Neural cell (in vitro differentiated cells): Measurements from ENCODE around the gene RARG. TPM values are rescaled to one million over a fixed set of nuclear protein-coding genes. Genes with fewer than 3 reads are reported as not detected.

Source experiments
- H2AFZ ChIP-seq: fragments of 200-600, 300-800 bp; sonication (generic), shearing (Covaris generic); 2 replicates; pipeline ENCODE4 v1.6.0; 2014; ENCODE audit warnings: low read depth, mild to moderate bottlenecking, antibody characterized with exemption, low read length, moderate library complexity
- H3F3A ChIP-seq: fragments of 200-600 bp; shearing (Covaris generic); 2 replicates; pipeline ENCODE4 v1.6.1; 2016; ENCODE audit warnings: mild to moderate bottlenecking, moderate library complexity, mixed read lengths, antibody characterized with exemption, low read length; ENCODE audit not compliant: insufficient read depth, poor library complexity, severe bottlenecking
- H3K27ac ChIP-seq: fragments of 200-600, 300-800 bp; sonication (generic), shearing (Covaris generic); 2 replicates; pipeline ENCODE4 v1.5.1; 2014; ENCODE audit warnings: mild to moderate bottlenecking, low read length, moderate library complexity
- H3K27me3 ChIP-seq: fragments of 300-800, 200-600 bp; sonication (generic), shearing (Covaris generic); 2 replicates; pipeline ENCODE4 v1.6.0; 2014; ENCODE audit warnings: mild to moderate bottlenecking, low read depth, low read length, moderate library complexity; ENCODE audit not compliant: insufficient read depth
- H3K36me3 ChIP-seq: fragments of 300-800, 200-600 bp; sonication (generic), shearing (Covaris generic); 2 replicates; pipeline ENCODE4 v1.5.1; 2014; ENCODE audit warnings: mild to moderate bottlenecking, antibody characterized with exemption, low read length, moderate library complexity; ENCODE audit not compliant: insufficient read depth
- H3K4me2 ChIP-seq: fragments of 300-800, 200-600 bp; sonication (generic), shearing (Covaris generic); 2 replicates; pipeline ENCODE4 v1.6.0; 2014; ENCODE audit warnings: mild to moderate bottlenecking, low read length
- H3K4me3 ChIP-seq: fragments of 300-800, 200-600 bp; sonication (generic), shearing (Covaris generic); 2 replicates; pipeline ENCODE4 v1.5.1; 2014; ENCODE audit warnings: mild to moderate bottlenecking, low read length, moderate library complexity
- H3K79me2 ChIP-seq: fragments of 200-600 bp; shearing (Covaris generic); replicated peaks from 2 replicates; pipeline ENCODE4 v1.6.0; 2014; ENCODE audit warnings: mild to moderate bottlenecking, low read length, moderate library complexity; ENCODE audit not compliant: insufficient read depth
- H3K9ac ChIP-seq: fragments of 300-800, 200-600 bp; sonication (generic), shearing (Covaris generic); 2 replicates; pipeline ENCODE4 v1.6.1; 2016; ENCODE audit warnings: mild to moderate bottlenecking, low read length, mixed read lengths
- H3K9me2 ChIP-seq: fragments of 200-600 bp; shearing (Covaris generic); 2 replicates; pipeline ENCODE4 v1.6.1; 2016; ENCODE audit warnings: mild to moderate bottlenecking, low read length, mixed read lengths; ENCODE audit not compliant: insufficient read depth
- H3K9me3 ChIP-seq: fragments of 200-600, 300-800 bp; sonication (generic), shearing (Covaris generic); 2 replicates; pipeline ENCODE4 v1.6.1; 2016; ENCODE audit warnings: mild to moderate bottlenecking, mixed run types, low read length, moderate library complexity, mixed read lengths
- H4K20me1 ChIP-seq: fragments of 200-600 bp; shearing (Covaris generic); 2 replicates; pipeline ENCODE4 v1.6.1; 2016; ENCODE audit warnings: mild to moderate bottlenecking, mixed run types; ENCODE audit not compliant: insufficient read depth
- CTCF ChIP-seq: fragments of 450-650 bp; IDR thresholded peaks from 2 replicates; pipeline ENCODE4 v1.5.1; 2014; ENCODE audit warnings: antibody characterized with exemption, mild to moderate bottlenecking, moderate library complexity; ENCODE audit not compliant: poor library complexity, severe bottlenecking
- EP300 ChIP-seq: fragments of 450-650 bp; conservative IDR thresholded peaks from 2 replicates; pipeline ENCODE4 v1.6.1; 2014; ENCODE audit warnings: antibody characterized with exemption, mild to moderate bottlenecking, moderate library complexity; ENCODE audit not compliant: poor library complexity, severe bottlenecking
- EZH2 ChIP-seq: fragments of 200-600, 300-800 bp; shearing (Covaris generic), sonication (generic); IDR thresholded peaks from 2 replicates; pipeline ENCODE4 v1.6.1; 2014; ENCODE audit warnings: antibody characterized with exemption, low read length, borderline replicate concordance, mild to moderate bottlenecking; ENCODE audit not compliant: insufficient read depth, poor library complexity, severe bottlenecking
- MXI1 ChIP-seq: fragments of 450-650 bp; conservative IDR thresholded peaks from 2 replicates; pipeline ENCODE4 v1.6.1; 2014; ENCODE audit warnings: antibody characterized with exemption, mild to moderate bottlenecking; ENCODE audit not compliant: poor library complexity, severe bottlenecking
- RAD21 ChIP-seq: fragments of 450-650 bp; conservative IDR thresholded peaks from 2 replicates; pipeline ENCODE4 v1.6.1; 2014; ENCODE audit warnings: antibody characterized with exemption, mild to moderate bottlenecking, moderate library complexity
- REST ChIP-seq: IDR thresholded peaks from 2 replicates; pipeline ENCODE4 v1.6.1; 2012; ENCODE audit warnings: borderline replicate concordance
- SMC3 ChIP-seq: fragments of 450-650 bp; conservative IDR thresholded peaks from 2 replicates; pipeline ENCODE4 v1.6.1; 2014; ENCODE audit warnings: antibody characterized with exemption, mild to moderate bottlenecking, moderate library complexity; ENCODE audit not compliant: poor library complexity
- TAF1 ChIP-seq: IDR thresholded peaks from 2 replicates; pipeline ENCODE4 v1.6.1; 2012; ENCODE audit warnings: low read depth
- polyA plus RNA-seq: library from polyadenylated mRNA; depleted of rRNA; stranded (reverse); fragments of >200 nt; gene quantifications from 2 replicates; pipeline ENCODE4 v1.2.3, GENCODE V29; 2014

RARG gene
- polyA plus RNA-seq, 1 donor from 2014 or later = 0.61 TPM

GRCh38 chr12:53200458-53201176, 31.4 kb downstream of the RARG start:
- Histone ChIP-seq H3K9me3 (no peaks in the 10 kb centered on the region), H3K36me3 (no peaks in the 10 kb centered on the region), H3K9me2 (no peaks in the 10 kb centered on the region), H3K79me2 (no peaks in the 10 kb centered on the region), H3K9ac (no peak overlapping the region), H3F3A (no peaks in the 10 kb centered on the region), H3K27ac (no peak overlapping the region), H2AFZ (no peak overlapping the region), H3K4me3 (no peak overlapping the region), H4K20me1 (no peaks in the 10 kb centered on the region), H3K4me2 (no peak overlapping the region), H3K27me3 (peaks cover 18% of the 10 kb centered on the region)
- TF ChIP-seq RAD21 (no peak), MXI1 (no peak)

GRCh38 chr12:53200107-53200457, 31.9 kb downstream of the RARG start:
- no peaks in the 10 kb centered on the region for H3K36me3 ChIP-seq
- H3F3A ChIP-seq = no peaks in the 10 kb centered on the region
- H3K27ac ChIP-seq = no peak overlapping the region
- no peak overlapping the region for H3K4me3 ChIP-seq
- no peaks in the 10 kb centered on the region for H3K9me3 ChIP-seq
- TF ChIP-seq SMC3 (no peak), MXI1 (no peak), RAD21 (no peak), EP300 (no peak), CTCF (no peak)
- no peaks in the 10 kb centered on the region for H4K20me1 ChIP-seq
- no peak overlapping the region for H2AFZ ChIP-seq
- H3K4me2 ChIP-seq = no peak overlapping the region
- H3K9ac ChIP-seq = no peak overlapping the region
- no peaks in the 10 kb centered on the region for H3K9me2 ChIP-seq
- H3K79me2 ChIP-seq = no peaks in the 10 kb centered on the region
- peaks cover 18% of the 10 kb centered on the region for H3K27me3 ChIP-seq

GRCh38 chr12:53199700-53200099, 32.3 kb downstream of the RARG start:
- Histone ChIP-seq H4K20me1 (no peaks in the 10 kb centered on the region), H3K4me3 (no peak overlapping the region), H2AFZ (no peak overlapping the region), H3K79me2 (no peaks in the 10 kb centered on the region), H3K9me3 (no peaks in the 10 kb centered on the region), H3K27ac (no peak overlapping the region), H3K36me3 (no peaks in the 10 kb centered on the region), H3K9me2 (no peaks in the 10 kb centered on the region), H3K9ac (no peak overlapping the region), H3K27me3 (peaks cover 18% of the 10 kb centered on the region), H3F3A (no peaks in the 10 kb centered on the region), H3K4me2 (no peak overlapping the region)
- no peak for TF ChIP-seq SMC3
- TF ChIP-seq EZH2 = no peak
- no peak for TF ChIP-seq CTCF
- TF ChIP-seq EP300 = no peak
- no peak for TF ChIP-seq REST
- TF ChIP-seq TAF1 = no peak
